ENCODE measurements around the gene HAND2.

DNA sequence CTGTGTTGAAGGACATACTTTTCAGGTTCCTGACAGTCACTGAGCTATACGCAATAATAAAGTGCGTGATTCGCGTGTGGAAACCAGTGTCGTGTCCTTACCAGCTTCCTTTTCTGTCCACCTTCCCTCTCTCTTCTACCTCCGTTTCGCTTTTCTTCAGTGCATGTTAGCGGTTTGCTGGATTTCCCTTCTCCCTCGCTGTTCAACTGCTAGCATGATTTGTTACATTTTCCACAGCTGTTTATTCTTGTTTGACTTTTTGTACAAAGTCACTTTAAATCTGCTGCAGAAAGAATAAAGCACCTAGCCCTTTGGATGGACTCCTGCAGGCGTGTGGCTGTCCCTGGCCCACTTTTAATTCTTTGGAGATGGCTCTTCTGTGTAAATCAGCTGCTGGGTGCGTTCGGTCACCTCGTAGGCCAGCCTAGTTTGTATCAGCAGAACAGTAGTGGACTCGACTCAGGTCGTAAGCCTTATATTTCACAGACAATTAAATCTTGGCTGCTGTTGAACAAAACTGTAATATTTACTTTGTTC lies 8.9 kb upstream of the HAND2 start:
- TF ChIP-seq EZH2 (IDR thresholded peaks at IDR 0.05; ENCODE audit: low read depth): no peak
- TF ChIP-seq, protein P1, sequence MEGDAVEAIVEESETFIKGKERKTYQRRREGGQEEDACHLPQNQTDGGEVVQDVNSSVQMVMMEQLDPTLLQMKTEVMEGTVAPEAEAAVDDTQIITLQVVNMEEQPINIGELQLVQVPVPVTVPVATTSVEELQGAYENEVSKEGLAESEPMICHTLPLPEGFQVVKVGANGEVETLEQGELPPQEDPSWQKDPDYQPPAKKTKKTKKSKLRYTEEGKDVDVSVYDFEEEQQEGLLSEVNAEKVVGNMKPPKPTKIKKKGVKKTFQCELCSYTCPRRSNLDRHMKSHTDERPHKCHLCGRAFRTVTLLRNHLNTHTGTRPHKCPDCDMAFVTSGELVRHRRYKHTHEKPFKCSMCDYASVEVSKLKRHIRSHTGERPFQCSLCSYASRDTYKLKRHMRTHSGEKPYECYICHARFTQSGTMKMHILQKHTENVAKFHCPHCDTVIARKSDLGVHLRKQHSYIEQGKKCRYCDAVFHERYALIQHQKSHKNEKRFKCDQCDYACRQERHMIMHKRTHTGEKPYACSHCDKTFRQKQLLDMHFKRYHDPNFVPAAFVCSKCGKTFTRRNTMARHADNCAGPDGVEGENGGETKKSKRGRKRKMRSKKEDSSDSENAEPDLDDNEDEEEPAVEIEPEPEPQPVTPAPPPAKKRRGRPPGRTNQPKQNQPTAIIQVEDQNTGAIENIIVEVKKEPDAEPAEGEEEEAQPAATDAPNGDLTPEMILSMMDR (conservative IDR thresholded peaks at IDR 0.05): no peak
